ENCODE measurements around the gene FASTK. TPM values are rescaled to one million over a fixed set of nuclear protein-coding genes. Genes with fewer than 3 reads are reported as not detected.
A peak's percentile ranks its signal among the peaks of the same experiment; 100 is the strongest.

Gene FASTK
- total RNA-seq, 1 donor from 2014 or later: 22.4 TPM

GRCh38 chr7:151053751-151054150, 26.9 kb downstream of the FASTK start:
- Histone ChIP-seq H3K27me3 (peaks cover 59% of the 10 kb centered on the region), H3F3A (ENCODE audit: low read depth) (peaks cover 9% of the 10 kb centered on the region), H3K4me1 (peaks cover 13% of the 10 kb centered on the region), H3K27ac (no peak overlapping the region), H2AFZ (replicated peaks) (no peak overlapping the region), H4K20me1 (ENCODE audit: low read depth) (peaks cover 43% of the 10 kb centered on the region), H3K79me2 (ENCODE audit: low read depth) (no peaks in the 10 kb centered on the region), H3K36me3 (no peaks in the 10 kb centered on the region), H3K4me3 (no peak overlapping the region), H3K9me3 (ENCODE audit: low read depth) (no peaks in the 10 kb centered on the region), H3K4me2 (no peak overlapping the region), H3K9ac (no peak overlapping the region)
- no peak for DNase-seq (ENCODE audit: low spot score)
- Mint-ChIP-seq H3K4me1 (peaks cover 22% of the 10 kb centered on the region), H3K27me3 (ENCODE audit: insufficient read depth, low read depth) (peaks cover 16% of the 10 kb centered on the region), H3K4me3 (no peak overlapping the region), H3K36me3 (peaks cover 5% of the 10 kb centered on the region), H3K27ac (no peak overlapping the region), H3K9me3 (no peaks in the 10 kb centered on the region)
- TF ChIP-seq CTCF (IDR thresholded peaks at IDR 0.05): no peak
- TF ChIP-seq EZH2 (IDR thresholded peaks at IDR 0.05): no peak
- no peak for TF ChIP-seq EZH2phosphoT487 (IDR thresholded peaks at IDR 0.05)

GRCh38 chr7:151053096-151053495, 27.5 kb downstream of the FASTK start:
- Histone ChIP-seq H3K27me3 (peaks cover 63% of the 10 kb centered on the region), H3K4me3 (no peak overlapping the region), H3K36me3 (no peaks in the 10 kb centered on the region), H3F3A (ENCODE audit: low read depth) (peaks cover 7% of the 10 kb centered on the region), H2AFZ (replicated peaks) (no peak overlapping the region), H3K9me3 (ENCODE audit: low read depth) (no peaks in the 10 kb centered on the region), H3K9ac (no peak overlapping the region), H3K79me2 (ENCODE audit: low read depth) (no peaks in the 10 kb centered on the region), H3K4me2 (no peak overlapping the region), H4K20me1 (ENCODE audit: low read depth) (peaks cover 43% of the 10 kb centered on the region), H3K4me1 (peaks cover 9% of the 10 kb centered on the region), H3K27ac (no peak overlapping the region)
- no peak for DNase-seq (ENCODE audit: low spot score)
- H3K27ac Mint-ChIP-seq: no peak overlapping the region
- H3K27me3 Mint-ChIP-seq (ENCODE audit: insufficient read depth, low read depth): peaks cover 18% of the 10 kb centered on the region
- no peak for TF ChIP-seq EZH2 (IDR thresholded peaks at IDR 0.05)
- TF ChIP-seq CTCF (IDR thresholded peaks at IDR 0.05): no peak
- no peak for TF ChIP-seq EZH2phosphoT487 (IDR thresholded peaks at IDR 0.05)
- H3K4me1 Mint-ChIP-seq: peaks cover 16% of the 10 kb centered on the region
- no peaks in the 10 kb centered on the region for H3K9me3 Mint-ChIP-seq
- no peak overlapping the region for H3K4me3 Mint-ChIP-seq
- H3K36me3 Mint-ChIP-seq: peaks cover 5% of the 10 kb centered on the region

- peak overlapping the region; percentile 75 for H3K4me2 ChIP-seq
- peaks cover 14% of the 10 kb centered on the region for H3K27me3 Mint-ChIP-seq (ENCODE audit: insufficient read depth, low read depth)
- no peak overlapping the region for H2AFZ ChIP-seq (replicated peaks)
Observed at GRCh38 chr7:151051108-151051507, 29.5 kb downstream of the FASTK start.

More at GRCh38 chr7:151051108-151051507, 29.5 kb downstream of the FASTK start:
- Histone ChIP-seq H3K27ac (no peak overlapping the region), H3K27me3 (peaks cover 50% of the 10 kb centered on the region), H3K4me1 (no peaks in the 10 kb centered on the region), H3K9me3 (ENCODE audit: low read depth) (no peaks in the 10 kb centered on the region), H4K20me1 (ENCODE audit: low read depth) (peaks cover 39% of the 10 kb centered on the region), H3K36me3 (no peaks in the 10 kb centered on the region), H3K79me2 (ENCODE audit: low read depth) (no peaks in the 10 kb centered on the region), H3F3A (ENCODE audit: low read depth) (peaks cover 7% of the 10 kb centered on the region), H3K4me3 (no peak overlapping the region), H3K9ac (no peak overlapping the region)
- no peak overlapping the region for H3K4me3 Mint-ChIP-seq
- H3K36me3 Mint-ChIP-seq: peaks cover 5% of the 10 kb centered on the region
- H3K4me1 Mint-ChIP-seq: peaks cover 2% of the 10 kb centered on the region
- no peak overlapping the region for H3K27ac Mint-ChIP-seq
- H3K9me3 Mint-ChIP-seq: no peaks in the 10 kb centered on the region
- TF ChIP-seq CTCF (IDR thresholded peaks at IDR 0.05) (no peak), EZH2 (IDR thresholded peaks at IDR 0.05) (peak; percentile 63), EZH2phosphoT487 (IDR thresholded peaks at IDR 0.05) (peak; percentile 44)
- peak; percentile 95 for DNase-seq (ENCODE audit: low spot score)
